Fibroblast of lung (primary cell): ENCODE results near the gene PIN4.

Source experiments
- EZH2 ChIP-seq: IDR thresholded peaks from 2 replicates; pipeline ENCODE4 v1.5.1; 2012; ENCODE audit warnings: low read length, control low read depth, mild to moderate bottlenecking; ENCODE audit errors: missing control alignments
- TF ChIP-seq, protein P1 (sequence below), 2 donors: IDR thresholded peaks in 1 of 2; conservative IDR thresholded peaks in 1 of 2; 1 replicate in 1 of 2; 2 replicates in 1 of 2; pipeline ENCODE4 v1.5.1; 2011 to 2012; ENCODE audit warnings: low read length in 2 of 2, control low read depth in 1 of 2, inconsistent platforms in 1 of 2, low read depth in 1 of 2, mild to moderate bottlenecking in 1 of 2

DNA sequence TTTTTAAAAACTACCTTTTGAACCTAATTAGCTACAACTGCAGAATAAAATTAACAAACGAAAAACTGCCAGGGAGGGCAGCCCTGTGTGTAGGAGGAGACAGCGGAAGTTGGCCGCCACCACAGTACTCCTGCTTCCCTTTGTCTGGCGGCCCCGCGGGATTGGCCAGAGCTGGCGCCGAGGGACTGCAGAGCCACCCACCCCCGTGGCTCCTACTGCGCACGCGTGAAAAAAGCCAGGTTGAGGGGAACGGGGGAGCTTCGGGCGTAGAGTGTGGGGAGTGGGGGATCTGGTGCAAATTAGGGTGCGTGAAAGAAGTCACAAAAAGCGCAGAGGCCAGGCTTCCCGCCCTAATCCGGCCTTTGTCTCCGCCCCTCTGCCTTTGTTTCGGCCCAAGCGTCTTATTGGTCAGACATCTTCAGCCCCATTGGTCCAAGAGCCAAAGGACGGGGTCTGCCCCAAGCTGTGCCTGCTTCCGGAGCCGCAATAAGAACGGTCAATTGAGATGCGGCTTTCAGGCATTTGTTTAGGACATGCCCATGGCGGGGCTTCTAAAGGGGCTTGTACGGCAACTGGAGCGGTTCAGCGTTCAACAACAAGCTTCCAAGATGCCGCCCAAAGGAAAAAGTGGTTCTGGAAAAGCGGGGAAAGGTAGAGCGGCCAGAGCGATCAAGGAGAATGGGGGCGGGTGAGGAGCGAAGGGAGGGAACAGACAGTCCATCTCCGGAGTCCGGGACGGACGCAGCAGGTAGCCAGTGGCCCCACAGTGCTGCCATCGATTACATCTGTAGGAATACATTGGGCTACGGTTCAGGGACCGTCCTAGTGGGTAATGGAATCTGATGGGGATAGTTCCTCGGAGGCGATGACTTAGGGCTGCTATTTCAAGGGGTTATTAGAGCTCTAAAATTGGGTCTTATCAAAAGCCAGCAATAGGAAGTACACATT, at the start of gene PIN4:
- no peak for TF ChIP-seq EZH2
- TF ChIP-seq, protein P1, sequence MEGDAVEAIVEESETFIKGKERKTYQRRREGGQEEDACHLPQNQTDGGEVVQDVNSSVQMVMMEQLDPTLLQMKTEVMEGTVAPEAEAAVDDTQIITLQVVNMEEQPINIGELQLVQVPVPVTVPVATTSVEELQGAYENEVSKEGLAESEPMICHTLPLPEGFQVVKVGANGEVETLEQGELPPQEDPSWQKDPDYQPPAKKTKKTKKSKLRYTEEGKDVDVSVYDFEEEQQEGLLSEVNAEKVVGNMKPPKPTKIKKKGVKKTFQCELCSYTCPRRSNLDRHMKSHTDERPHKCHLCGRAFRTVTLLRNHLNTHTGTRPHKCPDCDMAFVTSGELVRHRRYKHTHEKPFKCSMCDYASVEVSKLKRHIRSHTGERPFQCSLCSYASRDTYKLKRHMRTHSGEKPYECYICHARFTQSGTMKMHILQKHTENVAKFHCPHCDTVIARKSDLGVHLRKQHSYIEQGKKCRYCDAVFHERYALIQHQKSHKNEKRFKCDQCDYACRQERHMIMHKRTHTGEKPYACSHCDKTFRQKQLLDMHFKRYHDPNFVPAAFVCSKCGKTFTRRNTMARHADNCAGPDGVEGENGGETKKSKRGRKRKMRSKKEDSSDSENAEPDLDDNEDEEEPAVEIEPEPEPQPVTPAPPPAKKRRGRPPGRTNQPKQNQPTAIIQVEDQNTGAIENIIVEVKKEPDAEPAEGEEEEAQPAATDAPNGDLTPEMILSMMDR (conservative IDR thresholded peaks at IDR 0.05 in 1 of 2, IDR thresholded peaks at IDR 0.05 in 1 of 2; ENCODE audit: low read depth in 1 of 2, low read length in 2 of 2), result no peak
